Left renal pelvis (tissue), 4 donors: ENCODE measurements around the gene TWF2. TPM values are rescaled to one million over a fixed set of nuclear protein-coding genes. Genes with fewer than 3 reads are reported as not detected.
A peak's percentile ranks its signal among the peaks of the same experiment; 100 is the strongest.

Experiments
- DNase-seq, 4 donors: peaks; one replicate each; pipeline ENCODE4 v3.0.0-alpha.2; 2013; ENCODE audit warnings: low read depth in 4 of 4, low spot score in 3 of 4
- polyA plus RNA-seq, 4 donors: library from polyadenylated mRNA; unstranded; fragments of 120-200 nt; gene quantifications; one replicate each; pipeline ENCODE4 v1.2.1, GENCODE V29; 2013; ENCODE audit not compliant: insufficient read length in 4 of 4

The TWF2 gene
- polyA plus RNA-seq, 4 donors = 25.8 to 30.9 (median 27.9) TPM

- DNase-seq = no peak
Measured at GRCh38 chr3:52208556-52208955, 30.4 kb downstream of the TWF2 start.

- DNase-seq = no peak
Measured at GRCh38 chr3:52205727-52206372, 33.1 kb downstream of the TWF2 start.

- no peak for DNase-seq
Measured at GRCh38 chr3:52204337-52205073, 34.5 kb downstream of the TWF2 start.

- no peak for DNase-seq
Measured at GRCh38 chr3:52203701-52204100, 35.3 kb downstream of the TWF2 start.

- DNase-seq = no peak
Measured at GRCh38 chr3:52202384-52203077, 36.4 kb downstream of the TWF2 start.

GRCh38 chr3:52200981-52201679 lies 37.8 kb downstream of the TWF2 start:
- no peak for DNase-seq

GRCh38 chr3:52198643-52199608 lies 40.0 kb downstream of the TWF2 start:
- no peak for DNase-seq

- peak; percentile 81 to 90 (median 87) for DNase-seq
Measured at GRCh38 chr3:52197842-52198625, 40.9 kb downstream of the TWF2 start, which contains the start of gene ALAS1. Gene ALAS1, plus strand, starts transcription at chr3:52198160. Its CDS starts 1,082 bp downstream, at chr3:52199242.

- DNase-seq = no peak
Measured at GRCh38 chr3:52197499-52197841, 41.5 kb downstream of the TWF2 start.

GRCh38 chr3:52196977-52197376 lies 42.0 kb downstream of the TWF2 start:
- DNase-seq = no peak

GRCh38 chr3:52195823-52196331 lies 43.1 kb downstream of the TWF2 start:
- DNase-seq = no peak

GRCh38 chr3:52195291-52195597 lies 43.7 kb downstream of the TWF2 start:
- no peak for DNase-seq

- DNase-seq = peak in 2 of 4 donors; percentile 39 to 50
Measured at GRCh38 chr3:52194485-52195290, 44.3 kb downstream of the TWF2 start.

- DNase-seq = no peak
Measured at GRCh38 chr3:52193065-52193464, 45.9 kb downstream of the TWF2 start.

GRCh38 chr3:52191663-52192062 lies 47.3 kb downstream of the TWF2 start:
- no peak for DNase-seq

GRCh38 chr3:52190294-52191074 lies 48.5 kb downstream of the TWF2 start:
- DNase-seq = no peak

- DNase-seq = no peak
Measured at GRCh38 chr3:52188556-52188955, 50.4 kb downstream of the TWF2 start.
